HCT116 (cell line): Measurements from ENCODE around the gene KCTD17.

ENCODE experiments used
- EGR1 ChIP-seq: IDR thresholded peaks from 2 replicates; pipeline ENCODE4 v1.6.1; 2012; ENCODE audit warnings: low read depth
- ELF1 ChIP-seq: IDR thresholded peaks from 2 replicates; pipeline ENCODE4 v1.6.1; 2012; ENCODE audit warnings: low read depth, borderline replicate concordance
- EZH2 ChIP-seq: fragments of 200-600 bp; sonication (generic); IDR thresholded peaks from 2 replicates; pipeline ENCODE4 v1.6.1; 2017; ENCODE audit warnings: antibody characterized with exemption, mixed run types
- POLR2A ChIP-seq: IDR thresholded peaks from 2 replicates; pipeline ENCODE4 v1.7.0; 2011; ENCODE audit warnings: borderline replicate concordance; ENCODE audit not compliant: insufficient read depth, insufficient read length; ENCODE audit errors: extremely low read depth
- POLR2AphosphoS5 ChIP-seq: IDR thresholded peaks from 2 replicates; pipeline ENCODE4 v1.6.1; 2011; ENCODE audit warnings: mild to moderate bottlenecking, low read depth, low read length, moderate library complexity
- RAD21 ChIP-seq: IDR thresholded peaks from 2 replicates; pipeline ENCODE4 v1.6.1; 2012; ENCODE audit warnings: low read depth, mild to moderate bottlenecking
- TCF7L2 ChIP-seq: IDR thresholded peaks from 2 replicates; pipeline ENCODE4 v1.7.0; 2011; ENCODE audit warnings: borderline replicate concordance, inconsistent platforms; ENCODE audit not compliant: insufficient read depth, insufficient read length; ENCODE audit errors: extremely low read depth
- YY1 ChIP-seq: IDR thresholded peaks from 2 replicates; pipeline ENCODE4 v1.6.1; 2011; ENCODE audit warnings: low read length, low read depth, moderate library complexity, mild to moderate bottlenecking; ENCODE audit not compliant: insufficient replicate concordance; ENCODE audit errors: extremely low read depth
- ZNF274 ChIP-seq: fragments of 200-500 bp; sonication (Bioruptor generic); IDR thresholded peaks from 2 replicates; pipeline ENCODE4 v1.6.1; 2014; ENCODE audit warnings: mild to moderate bottlenecking, low read depth, low read length, inconsistent platforms
- TF ChIP-seq, protein P1 (sequence below), 3 experiments: fragments of 200-600 bp in 1 of 3; sonication (generic) in 1 of 3; IDR thresholded peaks in 2 of 3; conservative IDR thresholded peaks in 1 of 3; 2 replicates each; pipeline ENCODE4 v1.5.1; 2012 to 2017; ENCODE audit warnings: low read depth in 2 of 3, low read length in 2 of 3, antibody characterized with exemption in 1 of 3, borderline replicate concordance in 1 of 3, control low read depth in 1 of 3, mild to moderate bottlenecking in 1 of 3, mixed read lengths in 1 of 3, mixed run types in 1 of 3, moderate library complexity in 1 of 3; ENCODE audit not compliant: insufficient read depth in 1 of 3

DNA sequence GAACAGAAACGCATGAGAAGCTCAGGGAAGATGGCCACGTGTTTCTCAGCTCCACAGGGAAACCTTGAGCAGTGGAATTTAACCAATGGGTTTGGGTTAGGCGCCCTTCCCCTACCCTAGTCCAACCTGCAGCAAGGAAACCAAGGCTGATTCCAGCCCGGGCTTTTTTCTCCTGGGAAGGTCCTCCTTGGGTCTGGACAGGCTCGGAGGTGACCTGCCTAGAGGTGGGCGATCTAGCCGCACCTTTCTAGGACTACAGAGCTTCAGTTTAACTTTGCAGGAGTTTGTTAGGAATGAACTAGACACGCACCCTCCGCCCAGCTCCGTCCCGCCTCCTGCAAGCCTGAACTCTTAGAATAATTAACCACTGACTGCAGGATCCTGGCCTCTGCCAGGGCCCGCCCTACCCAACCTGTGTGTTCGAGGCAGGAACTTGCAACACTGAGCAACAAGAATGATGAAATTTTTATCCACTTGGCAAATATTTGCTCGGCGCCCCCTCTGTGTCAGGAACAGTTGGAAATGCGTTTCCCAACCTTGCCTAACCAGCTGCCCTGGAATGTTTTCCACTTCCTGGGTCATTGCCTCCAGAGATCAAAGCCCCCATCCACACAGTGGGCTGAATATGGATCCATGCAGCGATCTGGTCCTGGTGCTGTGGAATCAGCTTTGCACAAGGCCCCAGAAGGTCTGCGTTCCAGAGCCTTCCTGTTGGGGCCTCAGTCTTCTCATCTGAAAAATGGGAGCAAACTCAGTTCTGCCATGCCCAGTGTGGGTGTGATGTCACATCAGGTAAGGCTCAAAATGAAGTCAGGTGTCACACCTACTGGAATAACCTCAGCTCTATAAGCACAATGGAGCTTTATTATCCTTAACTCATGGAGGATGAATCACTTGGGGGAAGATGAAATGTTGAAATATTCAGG is 18.7 kb upstream of the KCTD17 start:
- TF ChIP-seq EGR1: no peak
- TF ChIP-seq YY1: no peak
- TF ChIP-seq POLR2A: no peak
- no peak for TF ChIP-seq RAD21
- TF ChIP-seq, protein P1, sequence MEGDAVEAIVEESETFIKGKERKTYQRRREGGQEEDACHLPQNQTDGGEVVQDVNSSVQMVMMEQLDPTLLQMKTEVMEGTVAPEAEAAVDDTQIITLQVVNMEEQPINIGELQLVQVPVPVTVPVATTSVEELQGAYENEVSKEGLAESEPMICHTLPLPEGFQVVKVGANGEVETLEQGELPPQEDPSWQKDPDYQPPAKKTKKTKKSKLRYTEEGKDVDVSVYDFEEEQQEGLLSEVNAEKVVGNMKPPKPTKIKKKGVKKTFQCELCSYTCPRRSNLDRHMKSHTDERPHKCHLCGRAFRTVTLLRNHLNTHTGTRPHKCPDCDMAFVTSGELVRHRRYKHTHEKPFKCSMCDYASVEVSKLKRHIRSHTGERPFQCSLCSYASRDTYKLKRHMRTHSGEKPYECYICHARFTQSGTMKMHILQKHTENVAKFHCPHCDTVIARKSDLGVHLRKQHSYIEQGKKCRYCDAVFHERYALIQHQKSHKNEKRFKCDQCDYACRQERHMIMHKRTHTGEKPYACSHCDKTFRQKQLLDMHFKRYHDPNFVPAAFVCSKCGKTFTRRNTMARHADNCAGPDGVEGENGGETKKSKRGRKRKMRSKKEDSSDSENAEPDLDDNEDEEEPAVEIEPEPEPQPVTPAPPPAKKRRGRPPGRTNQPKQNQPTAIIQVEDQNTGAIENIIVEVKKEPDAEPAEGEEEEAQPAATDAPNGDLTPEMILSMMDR (IDR thresholded peaks at IDR 0.05 in 2 of 3, conservative IDR thresholded peaks at IDR 0.05 in 1 of 3; ENCODE audit: borderline replicate concordance in 1 of 3, insufficient read depth in 1 of 3, low read depth in 2 of 3, low read length in 2 of 3): no peak
- TF ChIP-seq POLR2AphosphoS5: no peak
- no peak for TF ChIP-seq EZH2
- TF ChIP-seq TCF7L2: no peak
- TF ChIP-seq ELF1: no peak
- TF ChIP-seq ZNF274: no peak
